Stimulated activated naive CD8-positive, alpha-beta T cell treated with anti-CD3 and anti-CD28 coated beads, Interleukin-15, Interleukin-2, amounts not matched to agents 100 U/mL and 50 U/mL, for 24 hours (primary cell): ENCODE results near the gene COL25A1.
"Not testable (repeated sequence)": the region's sequence is repeated elsewhere in the genome, so short reads cannot be mapped to it uniquely, and the experiment has no call there.

Experiments
- ATAC-seq: fragments of 150-1000 bp; cut with Tn5 transposase; one replicate; pipeline ENCODE4 v1.10.0; 2021
- DNase-seq: peaks from one replicate; pipeline ENCODE4 v3.0.0; 2021

The COL25A1 gene

GRCh38 chr4:109123951-109124350 lies 178.5 kb downstream of the COL25A1 start:
- DNase-seq (no peak), ATAC-seq (no peak)

- no peak for ATAC-seq
- DNase-seq = no peak
These were observed 180.9 kb downstream of the COL25A1 start for GRCh38 chr4:109121561-109121960.

GRCh38 chr4:109119852-109120251 lies 182.6 kb downstream of the COL25A1 start:
- DNase-seq = no peak
- ATAC-seq = no peak

- DNase-seq = no peak
- ATAC-seq = no peak
These were observed 183.8 kb downstream of the COL25A1 start for GRCh38 chr4:109118635-109119034.

- DNase-seq (no peak), ATAC-seq (no peak)
These were observed 188.0 kb downstream of the COL25A1 start for GRCh38 chr4:109114501-109114900.

- ATAC-seq = no peak
- DNase-seq = no peak
These were observed 188.9 kb downstream of the COL25A1 start for GRCh38 chr4:109113521-109113920.

- ATAC-seq = no peak
- no peak for DNase-seq
These were observed 191.4 kb downstream of the COL25A1 start for GRCh38 chr4:109111031-109111430.

GRCh38 chr4:109108215-109108614 lies 194.2 kb downstream of the COL25A1 start:
- DNase-seq, ATAC-seq: not testable (repeated sequence)

- ATAC-seq = no peak
- no peak for DNase-seq
These were observed 208.4 kb downstream of the COL25A1 start for GRCh38 chr4:109094056-109094455.

GRCh38 chr4:109091727-109092409 lies 210.6 kb downstream of the COL25A1 start:
- DNase-seq = no peak
- no peak for ATAC-seq

- DNase-seq = no peak
- no peak for ATAC-seq
These were observed 218.5 kb downstream of the COL25A1 start for GRCh38 chr4:109083911-109084310.

GRCh38 chr4:109079731-109080130 lies 222.7 kb downstream of the COL25A1 start:
- DNase-seq = no peak
- ATAC-seq = peak; percentile 36

GRCh38 chr4:109079201-109079600 lies 223.3 kb downstream of the COL25A1 start:
- ATAC-seq (no peak), DNase-seq (no peak)

- ATAC-seq = no peak
- DNase-seq = no peak
These were observed 223.7 kb downstream of the COL25A1 start for GRCh38 chr4:109078724-109079123.

GRCh38 chr4:109077505-109077904 lies 225.0 kb downstream of the COL25A1 start:
- DNase-seq = no peak
- ATAC-seq = no peak

- not testable (repeated sequence) for DNase-seq, ATAC-seq
These were observed 225.7 kb downstream of the COL25A1 start for GRCh38 chr4:109076709-109077108.

GRCh38 chr4:109075621-109076020 lies 226.8 kb downstream of the COL25A1 start:
- ATAC-seq (no peak), DNase-seq (no peak)

- no peak for DNase-seq
These were observed 229.9 kb downstream of the COL25A1 start for GRCh38 chr4:109072595-109072994.

GRCh38 chr4:109070677-109071076 lies 231.8 kb downstream of the COL25A1 start:
- DNase-seq, ATAC-seq: not testable (repeated sequence)

More at GRCh38 chr4:109072595-109072994, 229.9 kb downstream of the COL25A1 start:
- no peak for ATAC-seq

- ATAC-seq (no peak), DNase-seq (no peak)
These were observed 234.8 kb downstream of the COL25A1 start for GRCh38 chr4:109067508-109068235.

- DNase-seq (no peak), ATAC-seq (no peak)
These were observed 237.5 kb downstream of the COL25A1 start for GRCh38 chr4:109065006-109065405.

- ATAC-seq = no peak
- no peak for DNase-seq
These were observed 249.2 kb downstream of the COL25A1 start for GRCh38 chr4:109053257-109053656.

GRCh38 chr4:109052821-109053220 lies 249.6 kb downstream of the COL25A1 start:
- no peak for DNase-seq
- ATAC-seq = no peak

- ATAC-seq = no peak
- DNase-seq = no peak
These were observed 251.4 kb downstream of the COL25A1 start for GRCh38 chr4:109051054-109051453.
